Mesothelial cell of epicardium (in vitro differentiated cells): ENCODE data around the gene BANP. TPM values are rescaled to one million over a fixed set of nuclear protein-coding genes. Genes with fewer than 3 reads are reported as not detected.

Experiments used
- DNase-seq, 2 experiments: peaks; one replicate each; pipeline ENCODE4 v3.0.0; 2021; ENCODE audit warnings: low spot score in 2 of 2; ENCODE audit not compliant: unreplicated experiment in 2 of 2
- H3K27ac Mint-ChIP-seq: 2 replicates; pipeline ENCODE4 v1.8.0; 2021; ENCODE audit warnings: mixed read lengths
- H3K27me3 Mint-ChIP-seq: 2 replicates; pipeline ENCODE4 v1.8.0; 2021; ENCODE audit warnings: low read depth, mixed read lengths
- H3K36me3 Mint-ChIP-seq: 2 replicates; pipeline ENCODE4 v1.8.0; 2021; ENCODE audit warnings: mixed read lengths
- H3K4me1 Mint-ChIP-seq: 2 replicates; pipeline ENCODE4 v1.8.0; 2021; ENCODE audit warnings: mixed read lengths
- H3K4me3 Mint-ChIP-seq: 2 replicates; pipeline ENCODE4 v1.8.0; 2021; ENCODE audit warnings: mild to moderate bottlenecking, moderate library complexity, mixed read lengths
- H3K9me3 Mint-ChIP-seq: 2 replicates; pipeline ENCODE4 v1.8.0; 2021; ENCODE audit warnings: mixed read lengths
- CTCF ChIP-seq: fragments of 200-600 bp; sonication (generic); IDR thresholded peaks from one replicate; pipeline ENCODE4 v1.5.0; 2021; ENCODE audit warnings: antibody characterized with exemption; ENCODE audit not compliant: unreplicated experiment
- total RNA-seq: library from RNA; stranded (reverse); gene quantifications from 3 replicates; pipeline ENCODE4 v1.2.1, GENCODE V29; 2021

Gene BANP
- total RNA-seq, 1 donor from 2014 or later, result 43.6 TPM

- no peak overlapping the region for H3K4me3 Mint-ChIP-seq
- no peak for DNase-seq
- no peak for TF ChIP-seq CTCF
- peaks cover 2% of the 10 kb centered on the region for H3K27me3 Mint-ChIP-seq
- H3K9me3 Mint-ChIP-seq, result no peaks in the 10 kb centered on the region
- peaks cover 21% of the 10 kb centered on the region for H3K4me1 Mint-ChIP-seq
- H3K36me3 Mint-ChIP-seq, result no peaks in the 10 kb centered on the region
- H3K27ac Mint-ChIP-seq, result no peak overlapping the region
Measured at GRCh38 chr16:87921236-87921773, 29.9 kb upstream of the BANP start.

GRCh38 chr16:87922250-87922871 is 28.9 kb upstream of the BANP start:
- no peak for DNase-seq
- H3K9me3 Mint-ChIP-seq, result no peaks in the 10 kb centered on the region
- TF ChIP-seq CTCF, result no peak
- H3K36me3 Mint-ChIP-seq, result no peaks in the 10 kb centered on the region
- H3K4me3 Mint-ChIP-seq, result no peak overlapping the region
- peaks cover 3% of the 10 kb centered on the region for H3K27me3 Mint-ChIP-seq
- H3K4me1 Mint-ChIP-seq, result peaks cover 22% of the 10 kb centered on the region
- no peak overlapping the region for H3K27ac Mint-ChIP-seq

GRCh38 chr16:87924041-87924810 is 27.0 kb upstream of the BANP start:
- Mint-ChIP-seq H3K27ac (peak overlapping the region; percentile 6), H3K9me3 (no peaks in the 10 kb centered on the region), H3K4me1 (peaks cover 14% of the 10 kb centered on the region), H3K27me3 (peaks cover 3% of the 10 kb centered on the region), H3K4me3 (no peak overlapping the region), H3K36me3 (no peaks in the 10 kb centered on the region)
- no peak for TF ChIP-seq CTCF
- DNase-seq, result no peak

- H3K27me3 Mint-ChIP-seq, result peaks cover 3% of the 10 kb centered on the region
- no peaks in the 10 kb centered on the region for H3K9me3 Mint-ChIP-seq
- H3K4me1 Mint-ChIP-seq, result peaks cover 14% of the 10 kb centered on the region
- H3K27ac Mint-ChIP-seq, result peak overlapping the region; percentile 19
- no peaks in the 10 kb centered on the region for H3K36me3 Mint-ChIP-seq
- TF ChIP-seq CTCF, result no peak
- DNase-seq, result no peak
- no peak overlapping the region for H3K4me3 Mint-ChIP-seq
Measured at GRCh38 chr16:87924811-87925670, 26.2 kb upstream of the BANP start.
